Activated CD4-positive, alpha-beta T cell treated with anti-CD3 and anti-CD28 coated beads, Interleukin-2, amount 10 ng/mL, durations not matched to agents 7 days and 5 days (primary cell): ENCODE measurements around the gene GPHN. TPM values are rescaled to one million over a fixed set of nuclear protein-coding genes. Genes with fewer than 3 reads are reported as not detected.
"Not testable (repeated sequence)": the region's sequence is repeated elsewhere in the genome, so short reads cannot be mapped to it uniquely, and the experiment has no call there.

Source experiments
- CTCF ChIA-PET: fragments of 350-600 bp; sonication (Branson Sonifier 250); formaldehyde crosslinking; loops from one replicate; lab custom pipeline; 2021; ENCODE audit warnings: antibody characterized with exemption; lab: Charles Lee
- POLR2A ChIA-PET: fragments of 350-600 bp; sonication (Branson Sonifier 250); formaldehyde crosslinking; loops from one replicate; lab custom pipeline; 2021; ENCODE audit warnings: antibody characterized with exemption; lab: Charles Lee
- DNase-seq: peaks from one replicate; pipeline ENCODE4 v3.0.0-alpha.2; 2020
- H3K27ac Mint-ChIP-seq: one replicate; pipeline ENCODE4 v1.8.0; 2021; ENCODE audit warnings: mild to moderate bottlenecking, moderate library complexity, mixed read lengths
- H3K27me3 Mint-ChIP-seq: one replicate; pipeline ENCODE4 v1.8.0; 2021; ENCODE audit warnings: mixed read lengths
- H3K36me3 Mint-ChIP-seq: one replicate; pipeline ENCODE4 v1.8.0; 2021; ENCODE audit warnings: low read depth, mixed read lengths
- H3K4me1 Mint-ChIP-seq: one replicate; pipeline ENCODE4 v1.8.0; 2021; ENCODE audit warnings: mixed read lengths
- H3K4me3 Mint-ChIP-seq: one replicate; pipeline ENCODE4 v1.8.0; 2021; ENCODE audit warnings: mild to moderate bottlenecking, moderate library complexity, mixed read lengths
- H3K9me3 Mint-ChIP-seq: one replicate; pipeline ENCODE4 v1.8.0; 2021; ENCODE audit warnings: mixed read lengths
- total RNA-seq, 2 experiments: library from RNA; stranded (reverse); gene quantifications; one replicate each; pipeline ENCODE4 v1.2.3, GENCODE V29; 2021

Gene GPHN
- total RNA-seq, 2 experiments from 2014 or later = 20.2 to 21.2 TPM

- Mint-ChIP-seq H3K36me3 (no peaks in the 10 kb centered on the region), H3K27me3 (no peaks in the 10 kb centered on the region), H3K4me1 (no peaks in the 10 kb centered on the region), H3K4me3 (no peak overlapping the region), H3K27ac (no peak overlapping the region), H3K9me3 (no peaks in the 10 kb centered on the region)
- CTCF ChIA-PET = no interaction called here
- POLR2A ChIA-PET = no interaction called here
- DNase-seq = no peak
These were observed 20.8 kb upstream of the GPHN start for GRCh38 chr14:66487164-66487563.

- H3K27me3 Mint-ChIP-seq = no peaks in the 10 kb centered on the region
- H3K9me3 Mint-ChIP-seq = no peaks in the 10 kb centered on the region
- peaks cover 1% of the 10 kb centered on the region for H3K4me1 Mint-ChIP-seq
- no peak overlapping the region for H3K27ac Mint-ChIP-seq
- H3K36me3 Mint-ChIP-seq = no peaks in the 10 kb centered on the region
- ChIA-PET POLR2A (no interaction called here), CTCF (interaction anchor here (1.2 kb wide), 2 partner anchors 9 to 12 kb away, joined by 4 to 5 read pairs; no protein-coding TSS in a partner anchor)
- no peak overlapping the region for H3K4me3 Mint-ChIP-seq
- no peak for DNase-seq
These were observed 17.5 kb upstream of the GPHN start for GRCh38 chr14:66490143-66491111.

GRCh38 chr14:66493750-66494149 lies 14.2 kb upstream of the GPHN start:
- Mint-ChIP-seq H3K9me3 (no peaks in the 10 kb centered on the region), H3K27ac (no peak overlapping the region), H3K4me3 (no peak overlapping the region), H3K4me1 (peaks cover 21% of the 10 kb centered on the region), H3K27me3 (no peaks in the 10 kb centered on the region), H3K36me3 (no peaks in the 10 kb centered on the region)
- no peak for DNase-seq
- ChIA-PET CTCF (no interaction called here), POLR2A (no interaction called here)

GRCh38 chr14:66495218-66496098 lies 12.5 kb upstream of the GPHN start:
- Mint-ChIP-seq H3K9me3 (no peaks in the 10 kb centered on the region), H3K4me3 (no peak overlapping the region), H3K36me3 (no peaks in the 10 kb centered on the region), H3K27me3 (no peaks in the 10 kb centered on the region), H3K27ac (no peak overlapping the region), H3K4me1 (peaks cover 24% of the 10 kb centered on the region)
- ChIA-PET CTCF (no interaction called here), POLR2A (no interaction called here)
- DNase-seq = peak; percentile 51

GRCh38 chr14:66496188-66496807 lies 11.6 kb upstream of the GPHN start:
- Mint-ChIP-seq H3K27ac (no peak overlapping the region), H3K9me3 (no peaks in the 10 kb centered on the region), H3K36me3 (no peaks in the 10 kb centered on the region), H3K27me3 (no peaks in the 10 kb centered on the region), H3K4me1 (peaks cover 24% of the 10 kb centered on the region), H3K4me3 (no peak overlapping the region)
- ChIA-PET CTCF (interaction anchor here (0.6 kb wide), 1 partner anchor 679 kb away, joined by 5 read pairs; no protein-coding TSS in a partner anchor), POLR2A (no interaction called here)
- DNase-seq = no peak

- CTCF ChIA-PET = no interaction called here
- Mint-ChIP-seq H3K4me1 (peaks cover 24% of the 10 kb centered on the region), H3K36me3 (no peaks in the 10 kb centered on the region), H3K4me3 (no peak overlapping the region), H3K27me3 (no peaks in the 10 kb centered on the region), H3K27ac (peak overlapping the region; percentile 54), H3K9me3 (no peaks in the 10 kb centered on the region)
- POLR2A ChIA-PET = interaction anchor here (0.7 kb wide), 1 partner anchor 29 kb away, joined by 3 read pairs; no protein-coding TSS in a partner anchor
- peak; percentile 26 for DNase-seq
These were observed 11.0 kb upstream of the GPHN start for GRCh38 chr14:66496911-66497310.

GRCh38 chr14:66498311-66498710 lies 9.6 kb upstream of the GPHN start:
- DNase-seq = no peak
- no peak overlapping the region for H3K4me3 Mint-ChIP-seq
- ChIA-PET CTCF (interaction anchor here (0.9 kb wide), 1 partner anchor 9 kb away, joined by 4 read pairs; no protein-coding TSS in a partner anchor), POLR2A (interaction anchor here (0.6 kb wide), 1 partner anchor 9 kb away, joined by 3 read pairs; no protein-coding TSS in a partner anchor)
- H3K27ac Mint-ChIP-seq = no peak overlapping the region
- no peaks in the 10 kb centered on the region for H3K36me3 Mint-ChIP-seq
- H3K27me3 Mint-ChIP-seq = no peaks in the 10 kb centered on the region
- no peaks in the 10 kb centered on the region for H3K9me3 Mint-ChIP-seq
- H3K4me1 Mint-ChIP-seq = peaks cover 24% of the 10 kb centered on the region

- Mint-ChIP-seq H3K9me3 (no peaks in the 10 kb centered on the region), H3K4me3 (no peak overlapping the region), H3K36me3 (no peaks in the 10 kb centered on the region), H3K27ac (no peak overlapping the region), H3K4me1 (peaks cover 20% of the 10 kb centered on the region), H3K27me3 (no peaks in the 10 kb centered on the region)
- ChIA-PET POLR2A (no interaction called here), CTCF (interaction anchor here (0.7 to 2.0 kb wide), 2 partner anchors 11 to 13 kb away, joined by 4 to 5 read pairs; no protein-coding TSS in a partner anchor)
- DNase-seq = no peak
These were observed 6.4 kb upstream of the GPHN start for GRCh38 chr14:66501592-66501991.

- POLR2A ChIA-PET = interaction anchor here (0.6 kb wide), 1 partner anchor 249 kb away, joined by 3 read pairs; no protein-coding TSS in a partner anchor
- H3K27me3 Mint-ChIP-seq, H3K9me3 Mint-ChIP-seq, DNase-seq, H3K27ac Mint-ChIP-seq, H3K4me3 Mint-ChIP-seq, H3K36me3 Mint-ChIP-seq: not testable (repeated sequence)
- CTCF ChIA-PET = interaction anchor here (2.0 kb wide), 1 partner anchor 12 kb away, joined by 5 read pairs; no protein-coding TSS in a partner anchor
- H3K4me1 Mint-ChIP-seq = peaks cover 20% of the 10 kb centered on the region
These were observed 5.1 kb upstream of the GPHN start for GRCh38 chr14:66502836-66503235.

GRCh38 chr14:66503532-66503931 lies 4.4 kb upstream of the GPHN start:
- no peak overlapping the region for H3K4me3 Mint-ChIP-seq
- no peaks in the 10 kb centered on the region for H3K27me3 Mint-ChIP-seq
- DNase-seq = no peak
- POLR2A ChIA-PET = no interaction called here
- H3K4me1 Mint-ChIP-seq = peaks cover 18% of the 10 kb centered on the region
- H3K36me3 Mint-ChIP-seq = peaks cover 1% of the 10 kb centered on the region
- H3K27ac Mint-ChIP-seq = no peak overlapping the region
- CTCF ChIA-PET = interaction anchor here (2.0 kb wide), 1 partner anchor 13 kb away, joined by 5 read pairs; no protein-coding TSS in a partner anchor
- H3K9me3 Mint-ChIP-seq = no peaks in the 10 kb centered on the region

- H3K27me3 Mint-ChIP-seq = peaks cover 19% of the 10 kb centered on the region
- no peaks in the 10 kb centered on the region for H3K9me3 Mint-ChIP-seq
- peak overlapping the region; percentile 81 for H3K4me3 Mint-ChIP-seq
- H3K27ac Mint-ChIP-seq = peak overlapping the region; percentile 88
- ChIA-PET CTCF (interaction anchor here (0.8 to 0.9 kb wide), 2 partner anchors 9 to 16 kb away, joined by 4 read pairs; no protein-coding TSS in a partner anchor), POLR2A (interaction anchor here (0.6 kb wide), 3 partner anchors 9 to 784 kb away, joined by 3 to 4 read pairs (median 3); no protein-coding TSS in a partner anchor)
- H3K36me3 Mint-ChIP-seq = peaks cover 4% of the 10 kb centered on the region
- H3K4me1 Mint-ChIP-seq = peaks cover 39% of the 10 kb centered on the region
- DNase-seq = no peak
These were observed 696 bp upstream of the GPHN start for GRCh38 chr14:66507181-66507721.

GRCh38 chr14:66508547-66508845 lies 549 bp downstream of the GPHN start:
- Mint-ChIP-seq H3K36me3 (peaks cover 4% of the 10 kb centered on the region), H3K27ac (peak overlapping the region; percentile 88), H3K4me3 (peak overlapping the region; percentile 81), H3K9me3 (no peaks in the 10 kb centered on the region), H3K4me1 (peaks cover 45% of the 10 kb centered on the region), H3K27me3 (peaks cover 19% of the 10 kb centered on the region)
- POLR2A ChIA-PET = interaction anchor here (0.5 kb wide), 1 partner anchor 1029 kb away, joined by 3 read pairs; no protein-coding TSS in a partner anchor
- DNase-seq = no peak
- CTCF ChIA-PET = no interaction called here
